Vagina (tissue), 2 donors: ENCODE data around the gene CARD10.

Source experiments
- CTCF ChIP-seq, 3 experiments: fragments of 450-650 bp in 2 of 3; fragments of 200-600 bp in 1 of 3; sonication (generic) in 1 of 3; IDR thresholded peaks; one replicate each; pipeline ENCODE4 v1.5.1; 2017 to 2019; ENCODE audit warnings: antibody characterized with exemption in 3 of 3, mild to moderate bottlenecking in 2 of 3, moderate library complexity in 2 of 3
- POLR2A ChIP-seq, 2 donors: fragments of 450-650 bp; IDR thresholded peaks; one replicate each; pipeline ENCODE4 v1.6.1; 2017; ENCODE audit warnings: antibody characterized with exemption in 2 of 2, mild to moderate bottlenecking in 2 of 2, moderate library complexity in 2 of 2
- POLR2AphosphoS5 ChIP-seq, 2 donors: sonication (generic); formaldehyde crosslinking; IDR thresholded peaks; one replicate each; pipeline ENCODE4 v1.9.0; 2017; ENCODE audit warnings: antibody characterized with exemption in 2 of 2, mild to moderate bottlenecking in 2 of 2, low read depth in 1 of 2; ENCODE audit not compliant: insufficient read depth in 1 of 2

GRCh38 chr22:37454857-37455686 is 64.1 kb downstream of the CARD10 start:
- TF ChIP-seq POLR2AphosphoS5 (IDR thresholded peaks at IDR 0.05; ENCODE audit: insufficient read depth in 1 of 2, low read depth in 1 of 2) (no peak), CTCF (IDR thresholded peaks at IDR 0.05) (no peak), POLR2A (IDR thresholded peaks at IDR 0.05) (no peak)
